Neuronal stem cell (in vitro differentiated cells): Measurements from ENCODE around the gene THOC6. TPM values are rescaled to one million over a fixed set of nuclear protein-coding genes. Genes with fewer than 3 reads are reported as not detected.

Experiments used
- DNase-seq: peaks from one replicate; pipeline ENCODE4 v3.0.0-alpha.2; 2013; ENCODE audit warnings: low spot score
- H2AFZ ChIP-seq: one replicate; pipeline ENCODE4 v1.6.1; 2013; ENCODE audit warnings: mild to moderate bottlenecking, low read length, inconsistent platforms
- H2AK5ac ChIP-seq: 2 replicates; pipeline ENCODE4 v1.6.1; 2013; ENCODE audit warnings: low read depth, mild to moderate bottlenecking, inconsistent platforms, low read length, moderate library complexity, mixed read lengths
- H2BK120ac ChIP-seq: 2 replicates; pipeline ENCODE4 v1.6.1; 2013; ENCODE audit warnings: low read depth, mild to moderate bottlenecking, inconsistent platforms, low read length, moderate library complexity, mixed read lengths
- H2BK12ac ChIP-seq: one replicate; pipeline ENCODE4 v1.6.1; 2013; ENCODE audit warnings: low read length, inconsistent platforms
- H2BK15ac ChIP-seq: 2 replicates; pipeline ENCODE4 v1.6.1; 2013; ENCODE audit warnings: mild to moderate bottlenecking, low read length, inconsistent platforms, mixed read lengths
- H2BK5ac ChIP-seq: one replicate; pipeline ENCODE4 v1.6.1; 2013; ENCODE audit warnings: inconsistent platforms, mild to moderate bottlenecking, low read length, moderate library complexity
- H3K14ac ChIP-seq: one replicate; pipeline ENCODE4 v1.6.1; 2013; ENCODE audit warnings: low read length, inconsistent platforms
- H3K18ac ChIP-seq: 2 replicates; pipeline ENCODE4 v1.6.1; 2013; ENCODE audit warnings: low read length, inconsistent platforms
- H3K23ac ChIP-seq: 2 replicates; pipeline ENCODE4 v1.6.1; 2013; ENCODE audit warnings: low read depth, mild to moderate bottlenecking, mixed read lengths, low read length, inconsistent platforms; ENCODE audit not compliant: poor library complexity
- H3K27ac ChIP-seq: replicated peaks from 3 replicates; pipeline ENCODE4 v1.5.1; 2013; ENCODE audit warnings: low read length, inconsistent platforms
- H3K27me3 ChIP-seq, 3 experiments: 2 replicates each; pipeline ENCODE4 v1.6.1; 2013; ENCODE audit warnings: low read length in 3 of 3, mild to moderate bottlenecking in 2 of 3, inconsistent platforms in 1 of 3, low read depth in 1 of 3, mixed read lengths in 1 of 3, moderate library complexity in 1 of 3; ENCODE audit not compliant: control insufficient read depth in 3 of 3, insufficient read depth in 3 of 3
- H3K36me3 ChIP-seq, 2 donors: replicated peaks in 1 of 2; 2 replicates each; pipeline ENCODE4 v1.6.1; 2013; ENCODE audit warnings: low read length in 2 of 2; ENCODE audit not compliant: control insufficient read depth in 2 of 2, insufficient read depth in 2 of 2
- H3K4ac ChIP-seq: 2 replicates; pipeline ENCODE4 v1.6.1; 2013; ENCODE audit warnings: inconsistent platforms, mild to moderate bottlenecking, low read length, moderate library complexity
- H3K4me1 ChIP-seq, 2 donors: 1 replicate in 1 of 2; 2 replicates in 1 of 2; pipeline ENCODE4 v1.6.1; 2013; ENCODE audit warnings: low read length in 2 of 2, low read depth in 1 of 2; ENCODE audit not compliant: control insufficient read depth in 2 of 2, insufficient read depth in 1 of 2
- H3K4me2 ChIP-seq: one replicate; pipeline ENCODE4 v1.6.1; 2013; ENCODE audit warnings: mild to moderate bottlenecking, low read length, inconsistent platforms; ENCODE audit not compliant: insufficient read depth, poor library complexity, severe bottlenecking
- H3K4me3 ChIP-seq, 2 donors: 2 replicates each; pipeline ENCODE4 v1.5.1; 2013; ENCODE audit warnings: low read length in 2 of 2, mild to moderate bottlenecking in 2 of 2, inconsistent platforms in 1 of 2, moderate library complexity in 1 of 2
- H3K79me1 ChIP-seq: one replicate; pipeline ENCODE4 v1.6.1; 2013; ENCODE audit warnings: low read depth, mild to moderate bottlenecking, inconsistent platforms, low read length, moderate library complexity
- H3K9ac ChIP-seq: one replicate; pipeline ENCODE4 v1.6.1; 2013; ENCODE audit warnings: mild to moderate bottlenecking, low read depth, low read length, inconsistent platforms; ENCODE audit not compliant: poor library complexity
- H3K9me3 ChIP-seq, 2 donors: replicated peaks in 1 of 2; 2 replicates each; pipeline versions ENCODE3 to v1.6.1; 2013; ENCODE audit warnings: low read length in 2 of 2, mild to moderate bottlenecking in 2 of 2, inconsistent platforms in 1 of 2, low read depth in 1 of 2, mixed read lengths in 1 of 2, moderate library complexity in 1 of 2; ENCODE audit not compliant: control insufficient read depth in 2 of 2, insufficient read depth in 1 of 2
- H4K8ac ChIP-seq: one replicate; pipeline ENCODE4 v1.6.1; 2013; ENCODE audit warnings: low read depth, mild to moderate bottlenecking, inconsistent platforms, low read length, moderate library complexity
- H4K91ac ChIP-seq: one replicate; pipeline ENCODE4 v1.6.1; 2013; ENCODE audit warnings: low read length, low read depth, mild to moderate bottlenecking, inconsistent platforms; ENCODE audit not compliant: poor library complexity
- WGBS, 2 donors: extraction: QIAGEN DNeasy Blood & Tissue Kit; methylation state at CpG; one replicate each; pipeline ENCODE4 v1.1.7; 2013; ENCODE audit warnings: missing lambda C conversion rate in 2 of 2, mixed read lengths in 1 of 2; ENCODE audit not compliant: insufficient read length in 2 of 2, insufficient replicate concordance in 1 of 2; ENCODE audit errors: extremely low coverage in 2 of 2; 5-methylcytosine and 5-hydroxymethylcytosine counted together
- polyA plus RNA-seq, 2 experiments: library from polyadenylated mRNA; stranded (reverse); fragments of 200-250 nt; gene quantifications; one replicate each; pipeline ENCODE4 v1.2.3, GENCODE V29; 2013

THOC6 gene
- polyA plus RNA-seq (2013, experiment 1 of 2), result 24.2 TPM
- polyA plus RNA-seq (2013, experiment 2 of 2), result 23.0 TPM

DNA sequence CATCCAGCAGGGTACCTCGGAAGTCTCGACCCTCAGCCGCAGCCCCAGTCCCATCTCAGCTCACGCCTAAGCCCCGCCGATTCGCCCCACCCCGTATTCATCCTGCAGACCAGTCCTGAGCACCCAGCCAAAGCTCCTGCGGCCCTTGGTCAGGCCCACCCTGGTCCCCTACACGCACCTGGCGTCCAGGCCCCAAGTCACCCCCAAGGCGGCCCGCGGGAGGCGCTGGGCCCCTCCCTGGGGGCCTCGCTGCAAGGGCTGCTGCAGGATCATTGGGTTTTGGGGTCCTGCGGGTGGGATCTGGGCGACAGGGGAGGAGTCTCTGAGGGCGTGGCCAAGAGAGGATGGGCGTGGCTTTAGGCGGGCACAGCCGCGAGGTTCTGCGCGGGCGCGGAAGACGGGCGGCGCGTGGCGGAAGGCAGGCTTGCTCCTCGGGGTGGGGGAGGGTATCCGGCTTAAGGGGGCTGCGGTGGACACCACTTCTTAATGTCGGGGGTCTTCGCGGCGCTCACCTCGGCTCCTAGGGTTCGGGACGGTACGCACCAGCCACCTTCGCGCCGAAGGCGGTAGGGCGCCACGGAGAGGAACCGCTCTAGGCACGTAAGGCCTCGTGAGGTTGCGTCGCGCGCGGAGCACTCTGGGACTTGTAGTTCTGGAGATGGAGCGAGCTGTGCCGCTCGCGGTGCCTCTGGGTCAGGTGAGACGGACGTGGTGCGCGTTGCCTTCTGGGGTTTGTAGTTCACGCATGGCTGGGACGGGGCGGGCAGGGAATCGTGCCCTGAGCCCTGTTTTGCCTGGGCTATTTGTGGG lies at the start of gene THOC6, which contains the start of gene HCFC1R1:
TSS of gene THOC6 (plus strand) at position 367 of the 810 bp plus-strand sequence. CDS start at position 659, 292 bp downstream.
TSS of gene HCFC1R1 (minus strand) at position 274 of the 810 bp plus-strand sequence. CDS start at position 273, 1 bp downstream.
- Histone ChIP-seq H2BK5ac (peak within 1 kb of the TSS; percentile 71), H3K4me1 (peaks cover 23 to 26% of the 10 kb centered on the region in 2 donors), H3K9me3 (no peaks in the 10 kb centered on the region), H3K9ac (peak within 1 kb of the TSS; percentile 87), H3K23ac (peak within 1 kb of the TSS; percentile 96), H2AFZ (peak within 1 kb of the TSS; percentile 95), H3K18ac (peak within 1 kb of the TSS; percentile 99), H3K36me3 (peaks cover 9 to 26% of the 10 kb centered on the region in 2 donors), H3K14ac (no peak within 1 kb of the TSS), H4K91ac (no peak within 1 kb of the TSS), H3K27ac (peak within 1 kb of the TSS; percentile 89), H2BK15ac (peak within 1 kb of the TSS; percentile 97), H2AK5ac (peak within 1 kb of the TSS; percentile 98), H3K79me1 (peaks cover 5% of the 10 kb centered on the region), H3K4ac (no peak within 1 kb of the TSS), H2BK120ac (peak within 1 kb of the TSS; percentile 64), H3K4me2 (peak within 1 kb of the TSS; percentile 100), H3K27me3 (no peaks in the 10 kb centered on the region), H3K4me3 (peak within 1 kb of the TSS; percentile 66 to 82), H4K8ac (no peak within 1 kb of the TSS), H2BK12ac (peak within 1 kb of the TSS; percentile 81)
- WGBS, 2 donors, result no CpG with 5 or more reads among the region's 69 CpGs
- DNase-seq, result peak; percentile 97

DNA sequence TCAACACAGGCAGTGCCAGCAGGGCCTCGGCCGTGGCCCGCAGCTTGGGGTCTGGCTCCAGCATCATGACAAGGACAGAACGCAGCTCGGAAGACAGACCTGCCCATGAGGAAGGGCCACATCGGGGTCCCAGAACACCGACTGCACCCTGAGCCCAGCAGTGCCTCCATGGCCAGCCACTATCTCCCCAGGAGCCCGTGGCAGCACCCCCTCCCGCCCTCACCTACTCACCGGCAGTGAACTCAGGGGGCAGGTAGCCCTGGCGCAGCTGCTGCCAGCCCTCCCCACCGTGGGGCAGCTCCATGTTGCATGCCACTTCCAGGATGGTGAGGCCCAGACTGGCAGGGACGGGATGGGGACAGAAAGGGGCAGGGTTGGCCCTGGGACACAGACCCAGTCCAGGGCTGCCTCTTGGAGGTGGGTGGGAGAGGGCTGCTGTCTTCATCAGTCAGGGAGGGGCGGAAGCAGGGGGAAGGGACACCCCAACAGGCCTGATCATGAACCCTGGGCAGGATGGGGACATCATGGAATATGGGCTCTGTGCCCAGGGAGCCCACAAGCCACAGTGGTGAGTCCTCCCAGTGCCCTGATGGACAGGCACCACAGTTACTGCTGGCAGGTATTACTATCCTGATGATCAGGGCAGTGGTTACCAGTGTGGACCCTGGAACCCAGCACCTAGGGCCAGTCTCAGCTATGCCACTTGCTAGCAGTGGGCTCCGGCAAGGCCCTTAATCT lies 49.3 kb upstream of the THOC6 start:
- Histone ChIP-seq H2BK12ac (no peak overlapping the region), H3K4me2 (no peak overlapping the region), H3K4ac (no peak overlapping the region), H4K8ac (peak overlapping the region; percentile 65), H3K9ac (no peak overlapping the region), H3K18ac (no peak overlapping the region), H3K27me3 (no peaks in the 10 kb centered on the region), H3K36me3 (peaks cover 32 to 80% of the 10 kb centered on the region in 2 donors), H4K91ac (no peak overlapping the region), H3K4me3 (no peak overlapping the region), H3K23ac (peak overlapping the region; percentile 73), H3K79me1 (peaks cover 16% of the 10 kb centered on the region), H2AK5ac (no peak overlapping the region), H2AFZ (no peak overlapping the region), H3K14ac (no peak overlapping the region), H3K4me1 (peaks cover 9% of the 10 kb centered on the region in 2 donors), H2BK120ac (no peak overlapping the region), H2BK5ac (no peak overlapping the region), H2BK15ac (no peak overlapping the region), H3K27ac (no peak overlapping the region), H3K9me3 (no peaks in the 10 kb centered on the region)
- no CpG with 5 or more reads among the region's 15 CpGs for WGBS, 2 donors
- no peak for DNase-seq

GRCh38 chr16:2975161-2975795 lies 48.6 kb upstream of the THOC6 start:
- DNase-seq, result no peak
- Histone ChIP-seq H2BK5ac (no peak overlapping the region), H3K18ac (no peak overlapping the region), H3K4me1 (peaks cover 12 to 13% of the 10 kb centered on the region in 2 donors), H3K14ac (no peak overlapping the region), H2AFZ (no peak overlapping the region), H3K9me3 (no peaks in the 10 kb centered on the region), H3K27ac (no peak overlapping the region), H3K36me3 (peaks cover 32 to 80% of the 10 kb centered on the region in 2 donors), H2BK15ac (no peak overlapping the region), H3K4me2 (no peak overlapping the region), H3K79me1 (peaks cover 16% of the 10 kb centered on the region), H2BK12ac (no peak overlapping the region), H3K23ac (peak overlapping the region; percentile 43), H3K9ac (peak overlapping the region; percentile 60), H4K91ac (no peak overlapping the region), H3K4me3 (no peak overlapping the region), H3K27me3 (no peaks in the 10 kb centered on the region), H2AK5ac (no peak overlapping the region), H2BK120ac (no peak overlapping the region), H4K8ac (no peak overlapping the region), H3K4ac (no peak overlapping the region)
- no CpG with 5 or more reads among the region's 28 CpGs for WGBS, 2 donors
